NCI-H187 (cell line): Measurements from ENCODE around the gene SCGB1C1.
"Not testable (repeated sequence)": the region's sequence is repeated elsewhere in the genome, so short reads cannot be mapped to it uniquely, and the experiment has no call there.

Experiments used
- DNase-seq, 2 experiments: peaks; one replicate each; lab custom pipeline; 2025; lab: John Stamatoyannopoulos, UW

The SCGB1C1 gene

GRCh38 chr11:192674-193128 is at the start of gene SCGB1C1:
TSS of gene SCGB1C1 (plus strand) at chr11:193078. CDS start at chr11:193100, 22 bp downstream.
- DNase-seq: not testable (repeated sequence)

GRCh38 chr11:180242-180641 is 12.6 kb upstream of the SCGB1C1 start:
- DNase-seq: not testable (repeated sequence)

- not testable (repeated sequence) for DNase-seq
These were observed 3.6 kb upstream of the SCGB1C1 start for GRCh38 chr11:189200-189783.

GRCh38 chr11:189843-190311 is 3.0 kb upstream of the SCGB1C1 start:
- DNase-seq: not testable (repeated sequence)

GRCh38 chr11:190546-190945 is 2.3 kb upstream of the SCGB1C1 start:
- not testable (repeated sequence) for DNase-seq

- not testable (repeated sequence) for DNase-seq
These were observed 1.1 kb upstream of the SCGB1C1 start for GRCh38 chr11:191490-192478.

GRCh38 chr11:193481-193880 is 603 bp downstream of the SCGB1C1 start:
- DNase-seq: not testable (repeated sequence)

GRCh38 chr11:196786-197731 is 4.2 kb downstream of the SCGB1C1 start:
- no peak for DNase-seq

GRCh38 chr11:197741-198235 is 4.9 kb downstream of the SCGB1C1 start:
- no peak for DNase-seq

- DNase-seq: no peak
These were observed 5.4 kb downstream of the SCGB1C1 start for GRCh38 chr11:198236-198806.

GRCh38 chr11:199004-199581 is 6.2 kb downstream of the SCGB1C1 start:
- DNase-seq: no peak

GRCh38 chr11:199782-200181 is 6.9 kb downstream of the SCGB1C1 start:
- DNase-seq: no peak

- DNase-seq: no peak
These were observed 7.5 kb downstream of the SCGB1C1 start for GRCh38 chr11:200224-201003.

- DNase-seq: no peak
These were observed 9.1 kb downstream of the SCGB1C1 start for GRCh38 chr11:201966-202365.

GRCh38 chr11:202490-202889 is 9.6 kb downstream of the SCGB1C1 start:
- DNase-seq: no peak

- DNase-seq: no peak
These were observed 10.4 kb downstream of the SCGB1C1 start for GRCh38 chr11:203056-203944.

- DNase-seq: no peak
These were observed 11.2 kb downstream of the SCGB1C1 start for GRCh38 chr11:203945-204586.

GRCh38 chr11:204587-205109 is 11.8 kb downstream of the SCGB1C1 start:
- DNase-seq: no peak
